GM21786 (cell line): Measurements from ENCODE around the gene SEMA4C.
"Not testable (repeated sequence)": the region's sequence is repeated elsewhere in the genome, so short reads cannot be mapped to it uniquely, and the experiment has no call there.

Experiments used
- ATAC-seq: cut with Tn5 transposase; IDR thresholded peaks from one replicate; pipeline ENCODE4 v1.9.1; 2021; ENCODE audit not compliant: unreplicated experiment

Gene SEMA4C

DNA sequence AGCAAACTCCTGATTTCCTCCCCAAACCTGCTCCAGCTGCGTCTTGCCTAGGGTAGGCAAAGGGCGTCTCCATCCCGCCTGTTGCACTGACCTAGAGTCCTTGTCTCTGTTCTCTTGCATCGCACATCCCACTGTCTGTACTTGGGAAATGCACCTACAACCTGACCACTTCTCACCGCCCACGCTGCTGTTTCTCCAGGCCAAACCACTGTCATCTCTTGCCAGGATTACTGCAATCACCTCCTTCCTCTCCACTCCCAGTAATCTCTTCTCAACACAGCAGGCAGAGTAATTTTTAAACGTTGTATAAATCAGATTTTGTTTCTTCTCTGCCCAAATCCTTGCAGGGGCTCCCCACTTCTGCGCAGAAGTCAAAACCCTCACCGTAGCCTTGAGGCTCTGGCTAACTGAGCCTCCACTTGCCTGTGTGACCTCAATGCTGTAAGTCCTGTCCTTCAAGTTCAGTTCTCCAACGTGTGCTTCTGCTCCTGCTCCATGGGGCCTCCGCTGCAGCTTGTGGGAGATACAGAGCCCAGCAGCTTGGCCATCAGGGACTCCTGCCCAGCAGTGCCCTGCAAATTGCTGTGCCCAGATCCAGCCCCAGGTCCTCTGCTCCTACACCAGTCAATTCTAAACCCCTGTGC, 27.7 kb upstream of the SEMA4C start:
- no peak for ATAC-seq

- no peak for ATAC-seq
Observed at GRCh38 chr2:96895746-96896651, 26.1 kb upstream of the SEMA4C start.

DNA sequence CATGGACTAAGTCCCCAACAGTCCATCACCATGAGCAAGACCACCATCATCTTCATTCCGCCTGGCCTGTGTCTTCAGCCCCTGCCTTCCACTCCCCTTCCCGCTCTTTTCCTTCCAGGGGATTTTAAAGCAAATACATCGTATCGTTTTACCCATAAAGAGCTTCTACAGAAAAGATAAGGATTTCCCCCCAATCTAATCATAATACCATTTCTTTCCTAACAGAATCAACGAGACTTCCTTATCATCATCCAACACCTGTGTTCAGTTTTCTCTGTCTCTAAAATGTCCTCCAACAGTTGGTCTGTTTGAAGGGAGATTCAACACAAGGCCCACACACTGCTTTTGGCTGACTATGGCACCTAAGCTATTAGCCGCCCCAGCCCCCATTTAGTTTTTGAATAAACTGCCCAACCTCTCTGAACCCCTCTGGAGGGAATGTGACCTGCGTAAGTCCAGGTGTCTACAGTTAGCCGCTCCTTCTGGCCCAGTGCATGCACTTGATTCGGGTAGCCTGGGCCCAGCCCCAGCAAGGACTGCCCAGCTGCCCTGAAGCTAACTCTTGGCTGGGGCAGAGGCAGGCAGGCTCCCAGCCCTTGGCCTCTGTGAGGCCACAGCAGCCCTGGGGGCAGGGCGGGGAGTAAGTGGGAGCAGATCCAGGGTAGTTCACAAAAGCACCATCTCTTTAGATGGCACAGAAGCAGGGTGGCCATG, 25.3 kb upstream of the SEMA4C start:
- ATAC-seq, result no peak

GRCh38 chr2:96894151-96894531, 24.3 kb upstream of the SEMA4C start:
- no peak for ATAC-seq

DNA sequence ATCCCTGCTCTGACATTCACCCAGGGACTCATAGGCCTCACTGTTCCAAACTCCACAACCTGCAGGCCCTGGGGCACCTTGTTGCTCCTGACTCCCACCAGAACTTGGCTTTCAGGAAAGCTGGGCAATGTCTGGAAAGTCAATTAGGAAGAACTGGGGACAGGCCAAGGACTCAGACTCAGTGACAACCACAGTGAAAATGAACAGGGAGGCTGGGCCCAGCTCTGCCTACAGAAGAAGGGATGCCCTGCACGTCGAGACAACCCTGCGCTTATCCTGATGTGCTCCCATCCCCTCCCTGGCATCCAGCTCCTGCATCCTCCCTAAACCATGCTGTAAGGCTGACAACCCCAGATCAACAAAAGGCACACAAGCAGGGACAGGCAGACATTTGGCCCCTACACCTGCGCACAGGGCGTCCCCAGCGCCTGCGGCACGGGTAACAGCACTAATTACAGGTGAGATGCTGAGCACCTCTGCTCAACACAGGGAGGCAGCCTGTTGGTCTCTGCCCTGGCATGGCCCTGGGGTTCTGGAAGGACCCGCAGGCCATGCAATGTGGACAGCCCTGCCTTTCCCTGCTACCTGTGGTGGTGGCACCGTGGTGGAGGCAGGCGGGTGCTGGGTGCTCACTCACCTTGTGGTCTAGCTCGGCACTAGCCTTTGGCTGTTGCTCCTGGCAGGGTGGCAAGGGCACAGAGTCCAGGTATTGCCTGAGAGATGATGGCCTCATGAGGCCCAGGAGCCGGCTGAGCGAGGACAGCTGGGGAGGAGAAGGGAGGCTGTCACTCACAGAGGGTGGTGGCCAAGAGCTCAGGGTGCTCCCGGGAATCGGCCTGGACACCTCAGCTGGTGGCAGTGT, 23.6 kb upstream of the SEMA4C start:
- ATAC-seq, result no peak

DNA sequence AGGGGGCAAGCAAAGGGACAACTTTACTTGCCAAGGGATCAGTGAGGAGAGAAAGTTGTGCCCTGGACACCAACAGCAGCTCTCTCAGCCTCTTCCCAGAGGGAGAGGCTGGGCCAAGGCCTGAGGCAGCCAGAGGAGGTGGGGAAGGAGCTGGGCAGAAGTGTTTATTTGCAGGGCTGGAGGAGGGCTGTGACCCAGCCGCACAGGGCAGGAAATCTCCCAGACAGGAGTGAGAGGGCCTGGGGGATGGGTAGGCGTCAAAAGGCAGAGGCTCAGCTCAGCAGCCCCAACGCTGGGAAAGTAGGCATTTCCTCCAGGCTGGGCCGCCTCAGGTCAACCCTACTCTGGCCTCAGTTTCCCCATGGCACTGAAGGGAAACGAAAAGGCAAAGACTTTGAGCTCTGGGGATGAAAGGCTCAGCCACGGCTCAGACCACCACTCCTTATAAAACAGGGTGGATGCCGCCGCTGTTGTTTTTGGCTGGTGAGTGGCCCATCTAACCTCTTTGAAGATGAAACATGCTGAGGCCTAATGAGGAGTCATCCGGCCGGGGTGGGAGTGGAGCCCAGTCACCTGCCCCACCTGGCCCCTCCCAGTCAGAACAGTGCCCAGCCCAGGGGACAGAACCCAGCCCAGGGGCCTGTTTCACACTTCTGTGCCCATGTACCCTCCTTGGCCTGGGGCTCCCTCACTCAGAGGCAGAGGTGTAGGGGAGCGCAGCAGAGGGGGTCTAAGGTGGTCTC, 21.9 kb upstream of the SEMA4C start:
- no peak for ATAC-seq

- ATAC-seq, result no peak
Observed at GRCh38 chr2:96890726-96891385, 21.0 kb upstream of the SEMA4C start.

DNA sequence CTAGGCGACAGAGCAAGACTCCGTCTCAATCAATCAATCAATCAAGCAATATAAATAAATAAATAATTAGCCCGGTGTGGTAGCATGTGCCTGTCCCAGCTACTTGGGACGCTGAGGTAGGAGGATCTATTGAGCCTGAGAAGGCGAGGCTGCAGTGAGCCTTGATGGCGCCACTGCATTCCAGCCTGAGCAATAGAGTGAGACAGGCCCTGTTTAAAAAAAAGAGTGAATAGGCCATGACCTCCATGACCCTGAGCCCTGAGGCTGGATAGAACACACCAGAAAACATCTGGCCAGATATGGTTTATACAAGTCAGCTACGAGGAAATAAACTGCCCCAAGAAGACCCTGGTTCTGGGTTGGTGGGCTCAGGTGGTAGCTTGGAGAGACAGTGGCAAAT, 20.4 kb upstream of the SEMA4C start:
- no peak for ATAC-seq

GRCh38 chr2:96889502-96889901, 19.6 kb upstream of the SEMA4C start:
- not testable (repeated sequence) for ATAC-seq

DNA sequence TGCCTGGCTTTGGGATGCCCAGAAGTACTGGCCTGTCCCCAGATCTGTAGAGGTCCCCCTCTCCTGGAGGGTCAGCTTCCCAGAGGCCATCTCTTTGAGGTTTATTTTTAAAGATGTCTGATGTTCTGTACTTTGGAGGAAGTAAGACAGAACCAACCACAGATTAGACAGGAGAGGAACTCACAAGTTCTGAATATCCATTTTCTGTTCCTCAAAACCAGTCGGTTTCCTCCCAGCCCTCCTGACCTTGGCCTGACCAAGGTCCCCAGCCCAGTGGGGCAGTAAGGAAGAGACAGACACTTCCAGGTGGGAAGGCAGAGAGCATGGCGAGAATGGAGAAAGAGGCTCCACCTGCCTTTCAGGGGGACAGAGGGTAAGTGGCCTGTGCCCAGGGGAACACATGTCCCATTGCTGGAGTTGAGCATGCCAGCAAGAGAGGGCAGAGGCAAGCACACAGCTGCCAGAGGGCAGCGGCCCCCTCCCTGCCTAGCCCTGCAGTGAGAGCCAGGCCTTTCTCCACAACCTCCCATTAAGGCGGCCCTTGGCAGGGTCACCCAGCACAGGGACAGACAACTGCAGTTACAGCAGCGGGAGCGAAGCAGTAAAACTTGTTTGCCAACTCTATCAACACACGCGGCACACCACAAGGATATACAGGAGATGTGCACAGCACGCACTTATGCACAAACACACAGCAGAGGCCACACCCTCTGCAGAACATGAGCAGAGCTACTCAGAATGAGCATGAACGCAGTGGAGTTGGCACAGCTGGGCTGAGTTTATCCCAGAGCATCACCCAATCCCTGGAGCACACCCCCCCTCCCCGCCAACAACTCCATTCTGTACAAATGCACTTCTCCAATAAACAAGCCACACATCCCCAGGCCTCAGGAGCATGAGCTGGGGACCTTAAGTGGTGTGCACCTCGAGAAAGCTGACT, 18.5 kb upstream of the SEMA4C start:
- no peak for ATAC-seq

DNA sequence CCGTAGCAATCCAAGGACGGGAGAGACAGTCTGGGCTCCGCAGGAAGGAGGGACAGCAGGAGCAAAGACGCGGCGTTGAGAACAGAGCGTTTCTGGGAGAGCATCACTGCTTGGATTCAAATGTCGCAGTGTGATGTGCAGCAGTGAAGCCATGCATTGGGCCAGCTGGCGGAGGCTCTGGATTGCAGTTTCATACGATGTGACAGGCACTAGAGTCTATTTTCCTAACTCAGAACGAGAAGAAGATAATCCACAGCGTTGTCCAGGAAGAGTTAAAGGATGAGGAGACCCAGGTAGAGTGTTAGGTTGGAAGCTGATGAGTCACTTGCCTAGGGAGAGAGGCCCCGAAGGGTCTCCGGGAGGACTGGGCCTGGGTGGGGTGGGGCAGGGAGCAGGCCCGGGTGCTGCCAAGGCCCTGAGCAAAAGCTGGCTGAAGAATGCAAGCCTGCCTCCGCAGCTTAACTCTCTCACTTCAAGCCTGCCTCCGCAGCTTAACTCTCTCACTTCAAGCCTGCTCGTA, 17.7 kb upstream of the SEMA4C start:
- no peak for ATAC-seq

DNA sequence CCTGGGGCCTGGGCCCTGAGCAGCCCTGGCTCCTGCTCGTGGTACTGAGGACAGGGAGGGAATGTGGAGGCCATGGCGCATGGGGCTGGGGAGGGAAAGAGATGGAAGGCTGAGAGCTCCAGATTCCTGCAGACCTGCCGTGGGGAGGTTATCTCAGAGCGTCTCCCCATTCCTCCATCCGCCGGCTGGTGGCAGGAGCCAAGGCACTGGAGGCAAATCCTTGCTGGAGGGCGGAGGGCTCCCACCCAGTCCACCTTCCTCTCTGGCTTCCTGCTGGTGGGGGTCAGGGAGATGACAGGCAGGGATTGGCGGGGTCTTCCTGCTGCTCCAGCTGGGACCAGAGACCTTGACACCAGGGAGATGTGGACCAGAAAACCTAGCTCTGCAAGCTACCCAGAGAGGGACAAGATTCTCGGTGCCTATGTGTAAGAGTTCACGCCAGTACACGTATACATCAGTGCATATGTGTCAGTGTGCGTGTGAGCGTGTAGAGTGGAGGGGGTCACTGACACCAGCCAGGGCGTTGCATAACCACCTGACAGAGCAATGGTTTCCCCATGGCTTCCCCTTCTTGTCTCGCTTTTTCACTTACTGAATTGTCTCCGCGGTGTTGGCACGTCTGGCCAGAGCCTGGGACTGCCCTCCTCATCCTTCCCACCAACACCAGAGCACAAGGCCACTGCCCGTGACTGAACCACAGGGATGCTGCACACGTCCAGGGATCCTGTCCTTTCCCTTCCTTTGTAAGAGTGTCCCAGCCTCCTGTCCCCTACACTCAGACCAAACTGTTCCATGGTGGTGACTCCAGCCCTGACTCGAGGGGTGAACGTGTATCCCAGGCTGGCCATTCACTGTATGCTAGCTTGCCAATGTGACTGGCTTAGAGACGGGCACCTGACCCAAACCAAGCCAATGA, 15.8 kb upstream of the SEMA4C start:
- ATAC-seq, result no peak

DNA sequence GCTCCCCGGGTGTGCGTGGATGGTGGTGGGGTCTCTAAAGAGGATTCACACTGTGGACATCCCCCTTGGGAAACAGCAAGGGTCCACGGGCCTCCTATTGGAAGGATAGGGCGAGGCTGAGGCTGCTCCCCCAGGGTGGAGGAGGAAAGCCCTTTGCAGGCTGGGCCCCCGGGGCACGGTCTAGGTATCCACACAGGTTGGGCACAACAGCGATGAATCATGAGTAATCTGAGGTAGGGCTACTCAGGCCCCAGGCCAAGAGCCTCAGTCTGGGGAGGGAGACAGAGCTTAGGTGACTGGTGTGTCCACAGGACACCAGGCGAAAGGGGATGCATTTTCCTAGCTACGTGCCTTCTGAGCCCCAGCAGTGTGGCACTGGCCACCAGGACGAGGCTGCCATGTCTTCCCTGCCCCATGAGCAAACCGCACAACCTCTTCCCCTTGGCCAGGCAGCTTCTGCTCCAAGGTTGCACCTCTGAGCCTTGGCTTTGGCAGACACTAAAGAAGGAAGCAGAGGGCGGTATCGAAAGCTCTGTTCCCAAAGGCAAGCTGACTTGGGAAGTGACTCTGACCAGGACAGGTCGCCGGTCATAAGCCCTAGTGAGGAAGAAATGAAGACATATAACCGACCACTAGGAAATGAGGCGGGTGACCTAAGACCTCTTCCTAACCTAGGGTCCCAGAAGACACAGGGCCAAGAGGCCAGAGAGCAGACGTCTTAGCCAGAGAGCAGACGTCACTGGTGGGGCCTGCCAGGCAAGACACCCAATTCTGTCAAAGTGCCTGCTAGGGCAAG, 14.6 kb upstream of the SEMA4C start:
- no peak for ATAC-seq

DNA sequence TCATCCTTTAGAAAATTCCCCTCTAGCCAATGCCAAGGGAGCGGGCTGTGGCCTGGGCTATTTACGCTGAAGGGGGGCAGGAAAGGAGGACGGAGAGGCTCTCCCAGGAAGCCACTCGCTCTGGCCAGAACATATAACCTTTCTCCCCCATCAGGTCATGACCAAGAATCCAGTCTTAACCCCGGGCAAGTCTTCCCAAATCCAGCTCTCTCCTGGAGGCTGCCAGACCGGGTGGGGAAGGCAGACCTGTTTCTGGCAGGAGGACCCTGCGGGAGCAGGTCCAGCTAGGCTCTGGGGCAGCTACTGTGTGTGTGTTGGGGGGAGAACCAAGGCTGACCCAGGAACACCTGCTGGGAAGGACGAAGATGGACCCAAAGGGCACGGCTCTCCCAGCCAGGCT, 13.4 kb upstream of the SEMA4C start:
- no peak for ATAC-seq

- no peak for ATAC-seq
Observed at GRCh38 chr2:96882906-96883305, 13.0 kb upstream of the SEMA4C start.

- no peak for ATAC-seq
Observed at GRCh38 chr2:96882230-96882629, 12.3 kb upstream of the SEMA4C start.
